ENCODE measurements around the gene ENKD1.

DNA sequence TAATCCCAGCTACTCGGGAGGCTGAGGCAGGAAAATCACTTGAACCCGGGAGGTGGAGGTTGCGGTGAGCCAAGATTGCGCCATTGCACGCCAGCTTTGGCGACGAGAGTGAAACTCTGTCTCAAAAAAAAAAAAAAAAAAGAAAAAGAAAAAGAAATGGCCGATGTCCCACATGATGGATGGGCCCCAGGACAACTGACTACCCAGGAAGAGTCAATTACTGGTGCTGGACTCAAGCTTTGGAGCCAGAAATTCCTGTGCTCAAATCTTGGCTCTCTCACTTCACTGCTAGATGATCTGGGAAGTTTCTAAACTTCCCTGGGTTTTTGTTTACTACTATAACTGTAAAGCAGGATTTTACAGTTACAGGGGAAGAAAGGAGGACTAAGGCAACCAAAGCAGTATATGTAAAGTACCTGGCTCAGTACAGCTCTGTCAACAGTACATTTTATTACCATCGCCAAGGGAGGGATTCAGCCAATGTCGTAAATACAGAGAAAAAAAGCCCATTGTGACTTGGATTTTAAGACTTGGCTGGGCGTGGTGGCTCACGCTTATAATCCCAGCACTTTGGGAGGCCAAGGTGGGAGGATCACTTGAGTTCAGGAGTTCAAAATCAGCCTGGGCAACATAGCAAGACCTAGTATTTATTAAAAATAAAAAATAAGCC lies 11.9 kb upstream of the ENKD1 start:
- TF ChIP-seq, protein P1, sequence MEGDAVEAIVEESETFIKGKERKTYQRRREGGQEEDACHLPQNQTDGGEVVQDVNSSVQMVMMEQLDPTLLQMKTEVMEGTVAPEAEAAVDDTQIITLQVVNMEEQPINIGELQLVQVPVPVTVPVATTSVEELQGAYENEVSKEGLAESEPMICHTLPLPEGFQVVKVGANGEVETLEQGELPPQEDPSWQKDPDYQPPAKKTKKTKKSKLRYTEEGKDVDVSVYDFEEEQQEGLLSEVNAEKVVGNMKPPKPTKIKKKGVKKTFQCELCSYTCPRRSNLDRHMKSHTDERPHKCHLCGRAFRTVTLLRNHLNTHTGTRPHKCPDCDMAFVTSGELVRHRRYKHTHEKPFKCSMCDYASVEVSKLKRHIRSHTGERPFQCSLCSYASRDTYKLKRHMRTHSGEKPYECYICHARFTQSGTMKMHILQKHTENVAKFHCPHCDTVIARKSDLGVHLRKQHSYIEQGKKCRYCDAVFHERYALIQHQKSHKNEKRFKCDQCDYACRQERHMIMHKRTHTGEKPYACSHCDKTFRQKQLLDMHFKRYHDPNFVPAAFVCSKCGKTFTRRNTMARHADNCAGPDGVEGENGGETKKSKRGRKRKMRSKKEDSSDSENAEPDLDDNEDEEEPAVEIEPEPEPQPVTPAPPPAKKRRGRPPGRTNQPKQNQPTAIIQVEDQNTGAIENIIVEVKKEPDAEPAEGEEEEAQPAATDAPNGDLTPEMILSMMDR (conservative IDR thresholded peaks at IDR 0.05; ENCODE audit: low read depth in 2 of 2): no peak
- TF ChIP-seq EZH2 (IDR thresholded peaks at IDR 0.05; ENCODE audit: low read depth, unreplicated experiment) (no peak), POLR2AphosphoS5 (IDR thresholded peaks at IDR 0.05; ENCODE audit: low read depth) (no peak), EZH2phosphoT487 (IDR thresholded peaks at IDR 0.05; ENCODE audit: unreplicated experiment) (no peak), NANOG (IDR thresholded peaks at IDR 0.05; ENCODE audit: borderline replicate concordance) (no peak), CREB1 (CRISPR knock-in tag; IDR thresholded peaks at IDR 0.05; ENCODE audit: low read depth) (no peak), JUNB (IDR thresholded peaks at IDR 0.05; ENCODE audit: unreplicated experiment) (no peak), STAT1 (IDR thresholded peaks at IDR 0.05; ENCODE audit: unreplicated experiment) (no peak), ZNF114 (CRISPR knock-in tag; IDR thresholded peaks at IDR 0.05) (no peak)
- TF ChIP-seq, protein P2, sequence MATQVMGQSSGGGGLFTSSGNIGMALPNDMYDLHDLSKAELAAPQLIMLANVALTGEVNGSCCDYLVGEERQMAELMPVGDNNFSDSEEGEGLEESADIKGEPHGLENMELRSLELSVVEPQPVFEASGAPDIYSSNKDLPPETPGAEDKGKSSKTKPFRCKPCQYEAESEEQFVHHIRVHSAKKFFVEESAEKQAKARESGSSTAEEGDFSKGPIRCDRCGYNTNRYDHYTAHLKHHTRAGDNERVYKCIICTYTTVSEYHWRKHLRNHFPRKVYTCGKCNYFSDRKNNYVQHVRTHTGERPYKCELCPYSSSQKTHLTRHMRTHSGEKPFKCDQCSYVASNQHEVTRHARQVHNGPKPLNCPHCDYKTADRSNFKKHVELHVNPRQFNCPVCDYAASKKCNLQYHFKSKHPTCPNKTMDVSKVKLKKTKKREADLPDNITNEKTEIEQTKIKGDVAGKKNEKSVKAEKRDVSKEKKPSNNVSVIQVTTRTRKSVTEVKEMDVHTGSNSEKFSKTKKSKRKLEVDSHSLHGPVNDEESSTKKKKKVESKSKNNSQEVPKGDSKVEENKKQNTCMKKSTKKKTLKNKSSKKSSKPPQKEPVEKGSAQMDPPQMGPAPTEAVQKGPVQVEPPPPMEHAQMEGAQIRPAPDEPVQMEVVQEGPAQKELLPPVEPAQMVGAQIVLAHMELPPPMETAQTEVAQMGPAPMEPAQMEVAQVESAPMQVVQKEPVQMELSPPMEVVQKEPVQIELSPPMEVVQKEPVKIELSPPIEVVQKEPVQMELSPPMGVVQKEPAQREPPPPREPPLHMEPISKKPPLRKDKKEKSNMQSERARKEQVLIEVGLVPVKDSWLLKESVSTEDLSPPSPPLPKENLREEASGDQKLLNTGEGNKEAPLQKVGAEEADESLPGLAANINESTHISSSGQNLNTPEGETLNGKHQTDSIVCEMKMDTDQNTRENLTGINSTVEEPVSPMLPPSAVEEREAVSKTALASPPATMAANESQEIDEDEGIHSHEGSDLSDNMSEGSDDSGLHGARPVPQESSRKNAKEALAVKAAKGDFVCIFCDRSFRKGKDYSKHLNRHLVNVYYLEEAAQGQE (IDR thresholded peaks at IDR 0.05; ENCODE audit: unreplicated experiment): no peak
- TF ChIP-seq, protein P3, sequence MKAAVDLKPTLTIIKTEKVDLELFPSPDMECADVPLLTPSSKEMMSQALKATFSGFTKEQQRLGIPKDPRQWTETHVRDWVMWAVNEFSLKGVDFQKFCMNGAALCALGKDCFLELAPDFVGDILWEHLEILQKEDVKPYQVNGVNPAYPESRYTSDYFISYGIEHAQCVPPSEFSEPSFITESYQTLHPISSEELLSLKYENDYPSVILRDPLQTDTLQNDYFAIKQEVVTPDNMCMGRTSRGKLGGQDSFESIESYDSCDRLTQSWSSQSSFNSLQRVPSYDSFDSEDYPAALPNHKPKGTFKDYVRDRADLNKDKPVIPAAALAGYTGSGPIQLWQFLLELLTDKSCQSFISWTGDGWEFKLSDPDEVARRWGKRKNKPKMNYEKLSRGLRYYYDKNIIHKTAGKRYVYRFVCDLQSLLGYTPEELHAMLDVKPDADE (IDR thresholded peaks at IDR 0.05): no peak

Measured in GM23338 (cell line).